ENCODE results near the gene DMGDH. TPM values are rescaled to one million over a fixed set of nuclear protein-coding genes. Genes with fewer than 3 reads are reported as not detected.

The DMGDH gene
- total RNA-seq, 3 donors from 2014 or later, result 1.5 to 12.5 (median 2.9) TPM

DNA sequence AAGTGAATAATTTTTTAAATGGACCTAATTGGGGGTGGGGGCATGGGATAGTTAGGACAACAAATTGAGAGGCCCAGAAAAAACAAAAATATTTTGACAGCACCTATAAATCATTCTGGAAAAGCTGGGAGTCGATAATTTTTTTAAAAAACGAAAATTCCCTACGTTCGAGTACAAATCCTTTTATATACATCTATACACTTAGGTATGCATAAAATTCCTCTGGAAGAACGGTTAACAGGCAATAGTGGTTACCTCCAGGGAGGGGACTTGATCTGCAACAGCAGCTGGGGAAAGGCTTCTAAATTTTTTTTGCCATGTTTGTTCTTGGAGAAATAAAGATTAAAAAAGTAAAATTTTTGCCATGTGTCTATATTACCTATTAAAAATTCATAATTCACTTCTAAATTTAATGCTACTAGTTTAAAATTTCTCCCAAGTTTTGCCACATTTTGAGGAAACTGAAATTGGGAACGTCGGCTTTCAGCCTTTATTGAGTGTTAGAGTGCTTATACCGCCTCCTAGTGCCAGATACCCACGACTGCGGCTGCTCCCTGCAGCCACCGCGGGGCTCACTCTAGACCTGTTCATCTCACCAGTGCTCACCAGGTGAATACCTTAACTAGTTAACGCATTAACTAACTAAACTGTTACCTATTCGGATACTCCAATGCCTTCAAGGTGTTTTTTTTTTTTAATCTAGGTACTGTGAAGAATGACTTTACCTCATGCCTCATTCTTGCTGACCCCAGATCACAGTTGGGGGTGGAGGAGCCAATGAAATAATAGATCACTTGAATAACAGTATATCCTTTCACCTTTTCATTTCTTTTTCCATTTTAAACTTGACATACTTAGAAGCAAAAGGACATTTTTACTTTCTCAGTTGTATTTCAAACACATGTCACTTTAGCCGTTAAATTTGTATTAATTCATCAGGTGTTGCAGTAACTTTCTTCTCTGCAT is 40.3 kb upstream of the DMGDH start:
- no peaks in the 10 kb centered on the region for H3K9me3 ChIP-seq
- no peak overlapping the region for H3K4me3 ChIP-seq
- DNase-seq (ENCODE audit: low spot score in 2 of 2), result no peak
- intact Hi-C loops (cut with DNase I; ENCODE audit: low total_unique reads), result no loop called here
- no peak overlapping the region for H3K27ac ChIP-seq
- H3K36me3 ChIP-seq, result no peaks in the 10 kb centered on the region
- TF ChIP-seq POLR2A (IDR thresholded peaks at IDR 0.05) (no peak), POLR2AphosphoS5 (IDR thresholded peaks at IDR 0.05) (no peak)
- TF ChIP-seq, protein P1, sequence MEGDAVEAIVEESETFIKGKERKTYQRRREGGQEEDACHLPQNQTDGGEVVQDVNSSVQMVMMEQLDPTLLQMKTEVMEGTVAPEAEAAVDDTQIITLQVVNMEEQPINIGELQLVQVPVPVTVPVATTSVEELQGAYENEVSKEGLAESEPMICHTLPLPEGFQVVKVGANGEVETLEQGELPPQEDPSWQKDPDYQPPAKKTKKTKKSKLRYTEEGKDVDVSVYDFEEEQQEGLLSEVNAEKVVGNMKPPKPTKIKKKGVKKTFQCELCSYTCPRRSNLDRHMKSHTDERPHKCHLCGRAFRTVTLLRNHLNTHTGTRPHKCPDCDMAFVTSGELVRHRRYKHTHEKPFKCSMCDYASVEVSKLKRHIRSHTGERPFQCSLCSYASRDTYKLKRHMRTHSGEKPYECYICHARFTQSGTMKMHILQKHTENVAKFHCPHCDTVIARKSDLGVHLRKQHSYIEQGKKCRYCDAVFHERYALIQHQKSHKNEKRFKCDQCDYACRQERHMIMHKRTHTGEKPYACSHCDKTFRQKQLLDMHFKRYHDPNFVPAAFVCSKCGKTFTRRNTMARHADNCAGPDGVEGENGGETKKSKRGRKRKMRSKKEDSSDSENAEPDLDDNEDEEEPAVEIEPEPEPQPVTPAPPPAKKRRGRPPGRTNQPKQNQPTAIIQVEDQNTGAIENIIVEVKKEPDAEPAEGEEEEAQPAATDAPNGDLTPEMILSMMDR (IDR thresholded peaks at IDR 0.05), result no peak
- H3K27me3 ChIP-seq, result peaks cover 0 to 18% of the 10 kb centered on the region in 2 donors
- H3K4me1 ChIP-seq, result no peaks in the 10 kb centered on the region

DNA sequence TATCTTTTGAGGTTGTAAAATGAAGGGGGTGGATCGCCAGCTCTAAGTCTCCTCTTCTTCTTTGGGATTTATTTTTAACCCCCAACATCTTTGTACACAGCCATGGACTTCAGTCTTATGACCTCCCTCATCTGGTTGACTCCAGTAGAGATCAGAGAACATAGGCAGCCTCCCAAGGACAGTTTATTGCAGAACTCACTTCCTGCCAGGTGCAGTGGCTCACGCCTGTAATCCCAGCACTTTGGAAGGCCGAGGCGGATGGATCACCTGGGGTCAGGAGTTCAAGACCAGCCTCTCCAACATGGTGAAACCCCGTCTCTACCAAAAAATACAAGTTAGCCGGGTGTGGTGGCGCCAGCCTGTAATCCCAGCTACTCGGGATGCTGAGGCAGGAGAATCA is 39.3 kb upstream of the DMGDH start:
- TF ChIP-seq, protein P1 (IDR thresholded peaks at IDR 0.05), result no peak
- TF ChIP-seq POLR2AphosphoS5 (IDR thresholded peaks at IDR 0.05) (no peak), POLR2A (IDR thresholded peaks at IDR 0.05) (no peak)
- intact Hi-C loops (cut with DNase I; ENCODE audit: low total_unique reads), result no loop called here
- Histone ChIP-seq H3K4me1 (no peaks in the 10 kb centered on the region), H3K4me3 (no peak overlapping the region), H3K36me3 (no peaks in the 10 kb centered on the region), H3K9me3 (no peaks in the 10 kb centered on the region), H3K27me3 (peaks cover 0 to 18% of the 10 kb centered on the region in 2 donors), H3K27ac (no peak overlapping the region)
- no peak for DNase-seq (ENCODE audit: low spot score in 2 of 2)

DNA sequence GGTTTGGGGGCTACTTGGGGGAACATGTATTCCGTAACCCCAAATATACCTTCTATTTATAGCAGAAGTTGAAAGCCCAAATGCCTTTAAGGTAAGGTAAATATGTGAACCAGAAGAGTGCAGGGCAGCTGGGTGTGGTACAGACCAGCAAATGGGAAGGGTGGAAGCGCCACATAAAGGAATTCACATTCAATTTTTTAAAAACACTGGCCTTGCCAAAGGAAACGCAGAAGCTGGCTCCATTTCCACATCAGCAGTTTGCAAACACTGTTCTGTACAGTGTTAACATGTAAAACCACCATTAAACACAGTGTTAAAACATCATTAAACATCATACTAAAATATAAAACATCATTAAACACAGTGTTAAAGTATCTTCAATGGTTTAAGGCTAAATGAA is 38.6 kb upstream of the DMGDH start:
- Histone ChIP-seq H3K27ac (no peak overlapping the region), H3K4me3 (no peak overlapping the region), H3K27me3 (peaks cover 0 to 18% of the 10 kb centered on the region in 2 donors), H3K9me3 (no peaks in the 10 kb centered on the region), H3K36me3 (no peaks in the 10 kb centered on the region), H3K4me1 (no peaks in the 10 kb centered on the region)
- intact Hi-C loops (cut with DNase I; ENCODE audit: low total_unique reads), result no loop called here
- no peak for TF ChIP-seq POLR2A (IDR thresholded peaks at IDR 0.05)
- TF ChIP-seq, protein P1 (IDR thresholded peaks at IDR 0.05), result no peak
- no peak for DNase-seq (ENCODE audit: low spot score in 2 of 2)

DNA sequence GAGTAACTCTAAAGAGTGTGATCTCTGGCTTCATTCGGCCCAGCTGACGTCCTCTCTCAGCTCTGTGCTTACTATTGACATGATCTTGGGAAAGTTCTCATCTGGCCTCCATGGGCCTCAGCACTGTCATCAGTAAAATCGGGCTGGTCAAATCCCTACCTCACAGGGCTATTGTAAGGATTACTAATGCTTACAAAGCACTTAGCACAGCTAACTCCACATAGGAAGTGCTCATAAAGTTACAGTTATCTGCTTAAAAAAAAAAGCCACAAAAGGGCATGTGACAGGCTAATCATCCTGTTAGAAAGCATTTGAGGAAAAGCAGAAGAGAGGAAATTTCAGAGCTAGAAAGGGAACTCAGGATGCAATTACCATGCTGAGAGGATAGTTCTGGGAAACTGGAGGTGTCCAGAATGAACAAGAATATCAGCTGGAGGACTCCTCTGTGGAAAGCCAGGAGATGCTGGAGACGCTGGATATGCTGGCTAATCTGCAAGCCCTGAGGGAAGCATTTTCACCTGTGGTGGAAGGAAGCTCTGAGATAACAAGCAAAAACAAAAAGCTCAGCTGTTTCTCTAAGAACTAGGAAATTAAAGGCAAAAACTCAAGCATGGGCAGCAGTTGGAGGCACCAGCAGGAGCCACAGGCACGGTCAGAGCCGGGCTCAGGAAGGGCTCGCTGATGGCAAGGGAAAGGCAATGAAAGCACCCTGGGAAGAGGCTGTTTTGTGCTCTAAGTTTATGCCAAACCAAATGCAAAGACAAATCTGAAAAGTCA is 37.7 kb upstream of the DMGDH start:
- no peak for DNase-seq (ENCODE audit: low spot score in 2 of 2)
- Histone ChIP-seq H3K4me1 (no peaks in the 10 kb centered on the region), H3K27ac (no peak overlapping the region), H3K9me3 (no peaks in the 10 kb centered on the region), H3K36me3 (no peaks in the 10 kb centered on the region), H3K4me3 (no peak overlapping the region), H3K27me3 (peaks cover 0 to 11% of the 10 kb centered on the region in 2 donors)
- intact Hi-C loops (cut with DNase I; ENCODE audit: low total_unique reads), result no loop called here
- TF ChIP-seq POLR2A (IDR thresholded peaks at IDR 0.05), result no peak
- no peak for TF ChIP-seq POLR2AphosphoS5 (IDR thresholded peaks at IDR 0.05)
- TF ChIP-seq, protein P1 (IDR thresholded peaks at IDR 0.05), result no peak

DNA sequence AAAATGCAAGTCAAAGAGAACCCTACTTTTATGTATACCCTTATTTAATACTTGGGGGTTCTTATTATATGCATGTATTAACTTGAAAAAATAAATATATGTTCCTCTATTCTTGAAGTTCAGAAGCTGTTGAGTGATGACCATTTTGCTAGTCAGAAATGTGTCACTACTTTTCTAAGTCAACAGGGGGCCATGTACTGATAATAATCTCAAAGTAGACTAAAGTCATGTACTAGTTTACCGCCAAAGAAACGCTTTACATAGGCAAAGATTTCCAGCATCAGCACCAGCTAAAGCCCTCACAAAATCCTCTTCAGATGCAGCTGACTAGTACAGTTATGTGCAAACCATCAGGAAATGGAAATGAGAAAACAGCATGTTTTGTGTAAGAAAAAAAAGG is 36.4 kb upstream of the DMGDH start:
- intact Hi-C loops (cut with DNase I; ENCODE audit: low total_unique reads), result no loop called here
- no peak for TF ChIP-seq POLR2A (IDR thresholded peaks at IDR 0.05)
- no peak for TF ChIP-seq POLR2AphosphoS5 (IDR thresholded peaks at IDR 0.05)
- TF ChIP-seq, protein P1 (IDR thresholded peaks at IDR 0.05), result no peak
- no peak overlapping the region for H3K27ac ChIP-seq
- no peak overlapping the region for H3K4me3 ChIP-seq
- no peaks in the 10 kb centered on the region for H3K36me3 ChIP-seq
- DNase-seq (ENCODE audit: low spot score in 2 of 2), result no peak
- no peaks in the 10 kb centered on the region for H3K4me1 ChIP-seq
- H3K27me3 ChIP-seq, result no peaks in the 10 kb centered on the region
- no peaks in the 10 kb centered on the region for H3K9me3 ChIP-seq
